Activated B cell treated with CpG ODN at 0.5 μM for 24 hours (primary cell): ENCODE results near the gene OMG. TPM values are rescaled to one million over a fixed set of nuclear protein-coding genes. Genes with fewer than 3 reads are reported as not detected.

Experiments used
- ATAC-seq: fragments of 200-7000 bp; cut with Tn5 transposase; one replicate; pipeline ENCODE4 v1.10.0; 2021; ENCODE audit warnings: low read depth, mild to moderate bottlenecking, moderate library complexity
- CTCF ChIA-PET: fragments of 350-600 bp; sonication (Branson Sonifier 250); formaldehyde crosslinking; loops from one replicate; lab custom pipeline; 2021; ENCODE audit warnings: antibody characterized with exemption; lab: Charles Lee
- POLR2A ChIA-PET: fragments of 350-600 bp; sonication (Branson Sonifier 250); formaldehyde crosslinking; loops from one replicate; lab custom pipeline; 2021; ENCODE audit warnings: antibody characterized with exemption; lab: Charles Lee
- DNase-seq: peaks from one replicate; pipeline ENCODE4 v3.0.0; 2022
- H3K27ac Mint-ChIP-seq: one replicate; pipeline ENCODE4 v1.8.0; 2020; ENCODE audit warnings: mixed read lengths
- H3K27me3 Mint-ChIP-seq: one replicate; pipeline ENCODE4 v1.8.0; 2021; ENCODE audit warnings: mixed read lengths
- H3K36me3 Mint-ChIP-seq: one replicate; pipeline ENCODE4 v1.8.0; 2021; ENCODE audit warnings: low read depth, mixed read lengths
- H3K4me1 Mint-ChIP-seq: one replicate; pipeline ENCODE4 v1.8.0; 2021; ENCODE audit warnings: mixed read lengths
- H3K4me3 Mint-ChIP-seq: one replicate; pipeline ENCODE4 v1.8.0; 2020; ENCODE audit warnings: mild to moderate bottlenecking, mixed read lengths
- H3K9me3 Mint-ChIP-seq: one replicate; pipeline ENCODE4 v1.8.0; 2020; ENCODE audit warnings: mixed read lengths
- CTCF ChIP-seq: fragments of 200-600 bp; IDR thresholded peaks from one replicate; pipeline ENCODE4 v1.8.0; 2022; ENCODE audit warnings: antibody characterized with exemption, mild to moderate bottlenecking
- intact Hi-C: fragments of 100-400 bp; cut with micrococcal nuclease; formaldehyde crosslinking; loops from one replicate; pipeline ENCODE4 v1.15.1; 2024
- total RNA-seq: library from RNA; stranded (reverse); gene quantifications from 2 replicates; pipeline ENCODE4 v1.2.3, GENCODE V29; 2022

OMG gene
- total RNA-seq, 1 donor from 2014 or later: 0.16 TPM

GRCh38 chr17:31295489-31295871, 1.6 kb downstream of the OMG start:
- H3K27ac Mint-ChIP-seq: no peak overlapping the region
- no peak for DNase-seq
- TF ChIP-seq CTCF: no peak
- ChIA-PET CTCF (no interaction called here), POLR2A (no interaction called here)
- no peaks in the 10 kb centered on the region for H3K9me3 Mint-ChIP-seq
- H3K27me3 Mint-ChIP-seq: no peaks in the 10 kb centered on the region
- intact Hi-C loops: no loop called here
- ATAC-seq: no peak
- H3K4me3 Mint-ChIP-seq: no peak overlapping the region
- H3K36me3 Mint-ChIP-seq: no peaks in the 10 kb centered on the region
- H3K4me1 Mint-ChIP-seq: no peaks in the 10 kb centered on the region

- Mint-ChIP-seq H3K4me1 (peaks cover 2% of the 10 kb centered on the region), H3K27me3 (no peaks in the 10 kb centered on the region), H3K9me3 (no peaks in the 10 kb centered on the region), H3K36me3 (no peaks in the 10 kb centered on the region), H3K4me3 (no peak overlapping the region), H3K27ac (no peak overlapping the region)
- POLR2A ChIA-PET: no interaction called here
- intact Hi-C loops: no loop called here
- no peak for ATAC-seq
- CTCF ChIA-PET: no interaction called here
- no peak for TF ChIP-seq CTCF
- no peak for DNase-seq
Measured at GRCh38 chr17:31294820-31295488, 2.1 kb downstream of the OMG start.

- DNase-seq (no peak), ATAC-seq (no peak)
- no peaks in the 10 kb centered on the region for H3K36me3 Mint-ChIP-seq
- intact Hi-C loops: no loop called here
- H3K9me3 Mint-ChIP-seq: no peaks in the 10 kb centered on the region
- H3K4me3 Mint-ChIP-seq: no peak overlapping the region
- ChIA-PET CTCF (no interaction called here), POLR2A (no interaction called here)
- H3K4me1 Mint-ChIP-seq: peaks cover 2% of the 10 kb centered on the region
- TF ChIP-seq CTCF: no peak
- no peak overlapping the region for H3K27ac Mint-ChIP-seq
- no peaks in the 10 kb centered on the region for H3K27me3 Mint-ChIP-seq
Measured at GRCh38 chr17:31294231-31294630, 2.8 kb downstream of the OMG start.

- H3K36me3 Mint-ChIP-seq: no peaks in the 10 kb centered on the region
- no peak overlapping the region for H3K27ac Mint-ChIP-seq
- no peak for TF ChIP-seq CTCF
- CTCF ChIA-PET: no interaction called here
- no peak for ATAC-seq
- peaks cover 2% of the 10 kb centered on the region for H3K4me1 Mint-ChIP-seq
- no peak for DNase-seq
- no peak overlapping the region for H3K4me3 Mint-ChIP-seq
- intact Hi-C loops: no loop called here
- POLR2A ChIA-PET: no interaction called here
- no peaks in the 10 kb centered on the region for H3K27me3 Mint-ChIP-seq
- H3K9me3 Mint-ChIP-seq: no peaks in the 10 kb centered on the region
Measured at GRCh38 chr17:31293581-31293980, 3.5 kb downstream of the OMG start.

GRCh38 chr17:31291820-31292219, 5.2 kb downstream of the OMG start:
- Mint-ChIP-seq H3K36me3 (no peaks in the 10 kb centered on the region), H3K27ac (no peak overlapping the region), H3K9me3 (no peaks in the 10 kb centered on the region), H3K4me1 (peaks cover 2% of the 10 kb centered on the region), H3K4me3 (no peak overlapping the region), H3K27me3 (no peaks in the 10 kb centered on the region)
- ATAC-seq: no peak
- DNase-seq: no peak
- POLR2A ChIA-PET: no interaction called here
- intact Hi-C loops: no loop called here
- CTCF ChIA-PET: no interaction called here
- TF ChIP-seq CTCF: no peak
